Measurements from ENCODE around the gene PTCD1.

GRCh38 chr7:99473315-99473596, 34.7 kb upstream of the PTCD1 start:
- TF ChIP-seq CTCF (IDR thresholded peaks at IDR 0.05; ENCODE audit: low read depth, low read length, poor library complexity, severe bottlenecking) (no peak), EZH2phosphoT487 (IDR thresholded peaks at IDR 0.05; ENCODE audit: borderline replicate concordance, low read length) (no peak)

Measured in DOHH2 (cell line).